Mucosa of rectum (tissue), 2 donors: ENCODE results near the gene WHAMM.

ENCODE experiments used
- H3K27ac ChIP-seq, 2 donors: one replicate each; pipeline ENCODE4 v1.7.0; 2013; ENCODE audit warnings: inconsistent platforms in 2 of 2, low read depth in 2 of 2, low read length in 2 of 2
- H3K27me3 ChIP-seq, 2 donors: one replicate each; pipeline ENCODE4 v1.7.0; 2013; ENCODE audit warnings: low read length in 2 of 2; ENCODE audit not compliant: control insufficient read depth in 2 of 2, insufficient read depth in 2 of 2
- H3K36me3 ChIP-seq, 2 donors: one replicate each; pipeline ENCODE4 v1.7.0; 2013; ENCODE audit warnings: low read length in 2 of 2; ENCODE audit not compliant: control insufficient read depth in 2 of 2, insufficient read depth in 2 of 2
- H3K4me1 ChIP-seq, 2 donors: one replicate each; pipeline ENCODE4 v1.7.0; 2013; ENCODE audit warnings: low read length in 2 of 2, mild to moderate bottlenecking in 1 of 2; ENCODE audit not compliant: control insufficient read depth in 2 of 2, insufficient read depth in 2 of 2
- H3K4me3 ChIP-seq, 2 donors: one replicate each; pipeline ENCODE4 v1.7.0; 2013; ENCODE audit warnings: low read length in 2 of 2
- H3K9ac ChIP-seq, 2 donors: one replicate each; pipeline ENCODE4 v1.7.0; 2013; ENCODE audit warnings: low read length in 2 of 2, low read depth in 1 of 2, mild to moderate bottlenecking in 1 of 2
- H3K9me3 ChIP-seq, 2 donors: one replicate each; pipeline ENCODE4 v1.7.0; 2013; ENCODE audit warnings: low read length in 2 of 2; ENCODE audit not compliant: control insufficient read depth in 2 of 2
- donor health status: healthy.
- donor health status: Normal muscosa, but diverticular disease.

The WHAMM gene

GRCh38 chr15:82875411-82876003 lies 66.1 kb downstream of the WHAMM start:
- Histone ChIP-seq H3K4me1 (no peaks in the 10 kb centered on the region), H3K4me3 (no peak overlapping the region), H3K27ac (no peak overlapping the region), H3K27me3 (no peaks in the 10 kb centered on the region), H3K9me3 (no peaks in the 10 kb centered on the region), H3K36me3 (no peaks in the 10 kb centered on the region), H3K9ac (no peak overlapping the region)

GRCh38 chr15:82877825-82878224 lies 68.4 kb downstream of the WHAMM start:
- H3K9ac ChIP-seq = no peak overlapping the region
- no peaks in the 10 kb centered on the region for H3K4me1 ChIP-seq
- H3K27ac ChIP-seq = no peak overlapping the region
- H3K9me3 ChIP-seq = no peaks in the 10 kb centered on the region
- H3K36me3 ChIP-seq = no peaks in the 10 kb centered on the region
- no peaks in the 10 kb centered on the region for H3K27me3 ChIP-seq
- H3K4me3 ChIP-seq = no peak overlapping the region

- Histone ChIP-seq H3K9ac (no peak overlapping the region), H3K27ac (no peak overlapping the region), H3K4me1 (no peaks in the 10 kb centered on the region), H3K27me3 (no peaks in the 10 kb centered on the region), H3K36me3 (no peaks in the 10 kb centered on the region), H3K4me3 (no peak overlapping the region), H3K9me3 (no peaks in the 10 kb centered on the region)
Observed at GRCh38 chr15:82878325-82878724, 68.9 kb downstream of the WHAMM start.

GRCh38 chr15:82880704-82881103 lies 71.3 kb downstream of the WHAMM start:
- no peaks in the 10 kb centered on the region for H3K27me3 ChIP-seq
- no peak overlapping the region for H3K9ac ChIP-seq
- H3K4me3 ChIP-seq = no peak overlapping the region
- no peak overlapping the region for H3K27ac ChIP-seq
- H3K4me1 ChIP-seq = no peaks in the 10 kb centered on the region
- H3K9me3 ChIP-seq = no peaks in the 10 kb centered on the region
- no peaks in the 10 kb centered on the region for H3K36me3 ChIP-seq

- no peak overlapping the region for H3K9ac ChIP-seq
- no peaks in the 10 kb centered on the region for H3K27me3 ChIP-seq
- H3K4me3 ChIP-seq = no peak overlapping the region
- no peaks in the 10 kb centered on the region for H3K9me3 ChIP-seq
- no peaks in the 10 kb centered on the region for H3K36me3 ChIP-seq
- H3K4me1 ChIP-seq = no peaks in the 10 kb centered on the region
- H3K27ac ChIP-seq = no peak overlapping the region
Observed at GRCh38 chr15:82881747-82882146, 72.3 kb downstream of the WHAMM start.

- no peaks in the 10 kb centered on the region for H3K36me3 ChIP-seq
Observed at GRCh38 chr15:82882273-82882928, 73.0 kb downstream of the WHAMM start.

More at GRCh38 chr15:82882273-82882928, 73.0 kb downstream of the WHAMM start:
- Histone ChIP-seq H3K4me1 (no peaks in the 10 kb centered on the region), H3K27ac (no peak overlapping the region), H3K4me3 (no peak overlapping the region), H3K9me3 (no peaks in the 10 kb centered on the region), H3K9ac (no peak overlapping the region), H3K27me3 (no peaks in the 10 kb centered on the region)
